Measurements from ENCODE around the gene SEMA6A.

Gene SEMA6A

GRCh38 chr5:116492776-116493175 lies 81.8 kb downstream of the SEMA6A start:
- peak overlapping the region; percentile 76; the same call in 1 of the 2 replicates for H3K4me2 ChIP-seq
- H3K9ac ChIP-seq, result no peak overlapping the region
- no peaks in the 10 kb centered on the region for H4K20me1 ChIP-seq (ENCODE audit: insufficient read depth)
- no peak for TF ChIP-seq CTCF (conservative IDR thresholded peaks at IDR 0.05; ENCODE audit: low read depth, low read length)
- H3K4me3 ChIP-seq (IDR thresholded peaks at IDR 0.05; ENCODE audit: insufficient read depth, low read depth, low read length), result no peak overlapping the region
- H3K36me3 ChIP-seq (ENCODE audit: insufficient read depth), result no peaks in the 10 kb centered on the region
- H3K27ac ChIP-seq, result no peak overlapping the region
- no peaks in the 10 kb centered on the region for H3K79me2 ChIP-seq (ENCODE audit: insufficient read depth, low read depth)
- H2AFZ ChIP-seq (ENCODE audit: low read depth), result no peak overlapping the region
- no peaks in the 10 kb centered on the region for H3K27me3 ChIP-seq (ENCODE audit: insufficient read depth, low read depth)
- peaks cover 22% of the 10 kb centered on the region for H3K4me1 ChIP-seq (ENCODE audit: low read depth, poor library complexity, severe bottlenecking)

GRCh38 chr5:116492016-116492623 lies 82.5 kb downstream of the SEMA6A start:
- no peak overlapping the region for H3K27ac ChIP-seq
- H3K79me2 ChIP-seq (ENCODE audit: insufficient read depth, low read depth), result no peaks in the 10 kb centered on the region
- peak overlapping the region; percentile 76 for H3K4me2 ChIP-seq
- peaks cover 22% of the 10 kb centered on the region for H3K4me1 ChIP-seq (ENCODE audit: low read depth, poor library complexity, severe bottlenecking)
- H3K36me3 ChIP-seq (ENCODE audit: insufficient read depth), result no peaks in the 10 kb centered on the region
- H3K4me3 ChIP-seq (IDR thresholded peaks at IDR 0.05; ENCODE audit: insufficient read depth, low read depth, low read length), result no peak overlapping the region
- no peak overlapping the region for H2AFZ ChIP-seq (ENCODE audit: low read depth)
- no peak overlapping the region for H3K9ac ChIP-seq
- H3K27me3 ChIP-seq (ENCODE audit: insufficient read depth, low read depth), result no peaks in the 10 kb centered on the region
- TF ChIP-seq CTCF (conservative IDR thresholded peaks at IDR 0.05; ENCODE audit: low read depth, low read length), result no peak
- no peaks in the 10 kb centered on the region for H4K20me1 ChIP-seq (ENCODE audit: insufficient read depth)

GRCh38 chr5:116488356-116489041 lies 86.1 kb downstream of the SEMA6A start:
- Histone ChIP-seq H3K4me3 (IDR thresholded peaks at IDR 0.05; ENCODE audit: insufficient read depth, low read depth, low read length) (no peak overlapping the region), H3K9ac (no peak overlapping the region), H3K79me2 (ENCODE audit: insufficient read depth, low read depth) (no peaks in the 10 kb centered on the region), H3K27me3 (ENCODE audit: insufficient read depth, low read depth) (no peaks in the 10 kb centered on the region), H3K36me3 (ENCODE audit: insufficient read depth) (no peaks in the 10 kb centered on the region), H3K27ac (no peak overlapping the region), H3K4me1 (ENCODE audit: low read depth, poor library complexity, severe bottlenecking) (peaks cover 22% of the 10 kb centered on the region), H4K20me1 (ENCODE audit: insufficient read depth) (no peaks in the 10 kb centered on the region), H3K4me2 (no peak overlapping the region), H2AFZ (ENCODE audit: low read depth) (no peak overlapping the region)
- TF ChIP-seq CTCF (conservative IDR thresholded peaks at IDR 0.05; ENCODE audit: low read depth, low read length), result no peak

- no peaks in the 10 kb centered on the region for H3K79me2 ChIP-seq (ENCODE audit: insufficient read depth, low read depth)
- no peak overlapping the region for H3K27ac ChIP-seq
- H3K4me2 ChIP-seq, result no peak overlapping the region
- H2AFZ ChIP-seq (ENCODE audit: low read depth), result no peak overlapping the region
- H3K36me3 ChIP-seq (ENCODE audit: insufficient read depth), result no peaks in the 10 kb centered on the region
- no peak overlapping the region for H3K9ac ChIP-seq
- no peaks in the 10 kb centered on the region for H3K27me3 ChIP-seq (ENCODE audit: insufficient read depth, low read depth)
- H4K20me1 ChIP-seq (ENCODE audit: insufficient read depth), result no peaks in the 10 kb centered on the region
- peaks cover 12% of the 10 kb centered on the region for H3K4me1 ChIP-seq (ENCODE audit: low read depth, poor library complexity, severe bottlenecking)
- TF ChIP-seq CTCF (conservative IDR thresholded peaks at IDR 0.05; ENCODE audit: low read depth, low read length), result no peak
- H3K4me3 ChIP-seq (IDR thresholded peaks at IDR 0.05; ENCODE audit: insufficient read depth, low read depth, low read length), result no peak overlapping the region
Measured at GRCh38 chr5:116487045-116487444, 87.6 kb downstream of the SEMA6A start.

All from KMS-11 (cell line).